Adrenal gland (tissue), 5 donors: Measurements from ENCODE around the gene CEMIP2.

Experiments used
- CTCF ChIP-seq, 6 experiments: fragments of 450-650 bp in 4 of 6; fragments of 200-600 bp in 2 of 6; sonication (generic) in 1 of 6; IDR thresholded peaks; 1 replicate in 5 of 6; 2 replicates in 1 of 6; pipeline versions ENCODE4 v1.5.1 to v1.8.0; 2016 to 2021; ENCODE audit warnings: antibody characterized with exemption in 6 of 6, mild to moderate bottlenecking in 2 of 6, moderate library complexity in 1 of 6
- POLR2A ChIP-seq, 2 donors: fragments of 450-650 bp; IDR thresholded peaks; one replicate each; pipeline ENCODE4 v1.6.1; 2017; ENCODE audit warnings: antibody characterized with exemption in 2 of 2, mild to moderate bottlenecking in 2 of 2, moderate library complexity in 1 of 2
- donor health status: DM: no; HTN: no; CAD: no.

DNA sequence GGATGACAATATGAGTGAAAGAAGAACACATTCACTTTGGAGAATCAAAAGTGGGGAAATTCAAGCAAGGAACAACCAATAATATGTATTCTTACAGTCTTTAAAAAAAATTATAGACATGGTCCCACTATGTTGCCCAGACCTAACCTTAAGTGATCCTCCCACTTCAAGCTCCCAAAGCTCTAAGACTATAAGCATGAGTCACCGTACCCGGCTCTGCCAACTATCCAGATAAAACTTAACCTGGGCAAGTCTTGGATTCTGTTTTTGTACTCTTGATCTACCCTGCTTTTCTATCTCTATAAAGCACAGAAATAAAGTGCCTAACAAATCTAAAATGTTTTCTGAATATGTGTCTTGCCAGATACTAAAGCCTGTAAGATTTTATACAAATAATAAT is 30.9 kb downstream of the CEMIP2 start:
- TF ChIP-seq CTCF (IDR thresholded peaks at IDR 0.05), result no peak
- no peak for TF ChIP-seq POLR2A (IDR thresholded peaks at IDR 0.05)
